H1 (cell line): Measurements from ENCODE around the gene RASAL1. TPM values are rescaled to one million over a fixed set of nuclear protein-coding genes. Genes with fewer than 3 reads are reported as not detected.

Source experiments
- CBX8 ChIP-seq: fragments of 300-800, 300-1000 bp; sonication (generic); IDR thresholded peaks from 2 replicates; pipeline ENCODE4 v1.7.1; 2016; ENCODE audit warnings: low read depth, low read length, borderline replicate concordance
- CHD1 ChIP-seq: IDR thresholded peaks from 2 replicates; pipeline ENCODE4 v1.6.1; 2012; ENCODE audit warnings: low read depth, low read length, improper control_type of control experiment
- EGR1 ChIP-seq: IDR thresholded peaks from 2 replicates; pipeline ENCODE4 v1.6.1; 2011; ENCODE audit warnings: low read depth, low read length, borderline replicate concordance
- GABPA ChIP-seq: IDR thresholded peaks from 2 replicates; pipeline ENCODE4 v1.6.1; 2011; ENCODE audit warnings: mild to moderate bottlenecking, low read length, moderate library complexity, borderline replicate concordance; ENCODE audit not compliant: insufficient read depth
- JUN ChIP-seq: IDR thresholded peaks from 2 replicates; pipeline ENCODE4 v1.6.1; 2011; ENCODE audit warnings: low read depth, mild to moderate bottlenecking, improper control_type of control experiment, low read length
- KDM1A ChIP-seq: fragments of 200-600, 300-600 bp; sonication (generic); IDR thresholded peaks from 2 replicates; pipeline ENCODE4 v1.7.1; 2016; ENCODE audit warnings: mild to moderate bottlenecking, low read length, borderline replicate concordance
- SIX5 ChIP-seq: IDR thresholded peaks from 2 replicates; pipeline ENCODE4 v1.6.1; 2011; ENCODE audit warnings: mild to moderate bottlenecking, low read depth, low read length
- SRF ChIP-seq: IDR thresholded peaks from 2 replicates; pipeline ENCODE4 v1.6.1; 2011; ENCODE audit warnings: mild to moderate bottlenecking, low read depth, low read length, moderate library complexity
- SUZ12 ChIP-seq: fragments of 200-600 bp; sonication (generic); IDR thresholded peaks from 2 replicates; pipeline ENCODE4 v1.6.1; 2012; ENCODE audit warnings: mild to moderate bottlenecking, inconsistent platforms, low read length, moderate library complexity, mixed read lengths
- polyA plus RNA-seq, 7 experiments: library from polyadenylated mRNA; depleted of rRNA in 3 of 7; stranded (reverse) in 5 of 7; unstranded in 2 of 7; fragments of >200 nt in 5 of 7; fragments of 200-250 nt in 2 of 7; gene quantifications; 1 replicate in 5 of 7; 2 replicates in 1 of 7; 4 replicates in 1 of 7; pipeline versions ENCODE4 v1.2.1 to v1.2.3, GENCODE V29; 2011 to 2013; ENCODE audit warnings: missing spikeins in 2 of 7, mixed read lengths in 2 of 7
- total RNA-seq: library from RNA; stranded (reverse); fragmentation: NEBNext Ultra II Directional; extraction: Animal tissue kit (Norgen Biotek cat#: 25700); gene quantifications from 2 replicates; pipeline ENCODE4 v1.2.1, GENCODE V29; 2021
- TF ChIP-seq, protein P1 (sequence below): fragments of 300-600 bp; sonication (generic); IDR thresholded peaks from 2 replicates; pipeline ENCODE4 v1.7.1; 2012; ENCODE audit warnings: low read length, moderate library complexity, mild to moderate bottlenecking, inconsistent platforms; ENCODE audit not compliant: insufficient replicate concordance

The RASAL1 gene
- total and polyA plus RNA-seq, 2 of the 8 experiments (the other 6 are each of a cell fraction or from before 2014, with no cell fraction given) = 3.7 to 5.0 TPM

DNA sequence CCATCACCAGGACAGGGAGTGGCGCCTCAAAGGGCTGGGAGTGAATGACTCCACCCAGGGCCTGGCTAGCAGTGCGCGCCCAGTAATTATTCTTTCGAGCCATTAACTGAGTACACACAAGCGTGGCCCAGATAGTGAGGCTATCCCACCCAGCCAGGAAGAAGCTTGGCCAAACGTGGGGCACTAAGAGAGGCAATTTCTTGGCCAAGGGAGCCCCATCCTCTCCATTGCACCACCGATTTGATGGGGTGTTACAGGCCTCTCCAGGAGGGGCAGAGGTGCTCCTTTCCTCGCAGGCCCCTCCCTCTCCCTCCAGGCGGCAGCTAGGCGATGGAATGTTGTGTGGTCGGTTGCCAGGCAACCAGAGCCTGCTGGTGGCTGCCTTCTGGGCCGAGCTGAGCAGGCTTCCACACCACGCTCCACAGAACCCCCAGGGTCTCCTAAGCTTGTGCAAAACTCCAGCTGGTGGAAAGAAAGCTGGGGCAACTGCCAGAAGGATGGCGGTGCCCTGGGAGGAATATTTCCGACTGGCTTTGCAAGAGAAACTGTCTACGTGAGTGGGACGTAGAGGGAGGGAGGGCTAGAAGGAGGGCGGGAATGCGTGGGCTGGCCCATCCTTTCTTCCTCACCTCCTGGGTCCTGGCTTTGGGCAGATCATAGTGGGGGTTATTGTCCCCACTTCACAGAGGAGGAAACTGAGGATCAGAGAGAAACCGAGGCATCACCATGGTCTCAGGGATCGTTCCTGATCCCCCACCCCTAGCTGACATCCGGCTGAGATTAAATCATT is 14.0 kb upstream of the RASAL1 start, which contains the start of gene CFAP73 (continued):
- TF ChIP-seq, protein P1, sequence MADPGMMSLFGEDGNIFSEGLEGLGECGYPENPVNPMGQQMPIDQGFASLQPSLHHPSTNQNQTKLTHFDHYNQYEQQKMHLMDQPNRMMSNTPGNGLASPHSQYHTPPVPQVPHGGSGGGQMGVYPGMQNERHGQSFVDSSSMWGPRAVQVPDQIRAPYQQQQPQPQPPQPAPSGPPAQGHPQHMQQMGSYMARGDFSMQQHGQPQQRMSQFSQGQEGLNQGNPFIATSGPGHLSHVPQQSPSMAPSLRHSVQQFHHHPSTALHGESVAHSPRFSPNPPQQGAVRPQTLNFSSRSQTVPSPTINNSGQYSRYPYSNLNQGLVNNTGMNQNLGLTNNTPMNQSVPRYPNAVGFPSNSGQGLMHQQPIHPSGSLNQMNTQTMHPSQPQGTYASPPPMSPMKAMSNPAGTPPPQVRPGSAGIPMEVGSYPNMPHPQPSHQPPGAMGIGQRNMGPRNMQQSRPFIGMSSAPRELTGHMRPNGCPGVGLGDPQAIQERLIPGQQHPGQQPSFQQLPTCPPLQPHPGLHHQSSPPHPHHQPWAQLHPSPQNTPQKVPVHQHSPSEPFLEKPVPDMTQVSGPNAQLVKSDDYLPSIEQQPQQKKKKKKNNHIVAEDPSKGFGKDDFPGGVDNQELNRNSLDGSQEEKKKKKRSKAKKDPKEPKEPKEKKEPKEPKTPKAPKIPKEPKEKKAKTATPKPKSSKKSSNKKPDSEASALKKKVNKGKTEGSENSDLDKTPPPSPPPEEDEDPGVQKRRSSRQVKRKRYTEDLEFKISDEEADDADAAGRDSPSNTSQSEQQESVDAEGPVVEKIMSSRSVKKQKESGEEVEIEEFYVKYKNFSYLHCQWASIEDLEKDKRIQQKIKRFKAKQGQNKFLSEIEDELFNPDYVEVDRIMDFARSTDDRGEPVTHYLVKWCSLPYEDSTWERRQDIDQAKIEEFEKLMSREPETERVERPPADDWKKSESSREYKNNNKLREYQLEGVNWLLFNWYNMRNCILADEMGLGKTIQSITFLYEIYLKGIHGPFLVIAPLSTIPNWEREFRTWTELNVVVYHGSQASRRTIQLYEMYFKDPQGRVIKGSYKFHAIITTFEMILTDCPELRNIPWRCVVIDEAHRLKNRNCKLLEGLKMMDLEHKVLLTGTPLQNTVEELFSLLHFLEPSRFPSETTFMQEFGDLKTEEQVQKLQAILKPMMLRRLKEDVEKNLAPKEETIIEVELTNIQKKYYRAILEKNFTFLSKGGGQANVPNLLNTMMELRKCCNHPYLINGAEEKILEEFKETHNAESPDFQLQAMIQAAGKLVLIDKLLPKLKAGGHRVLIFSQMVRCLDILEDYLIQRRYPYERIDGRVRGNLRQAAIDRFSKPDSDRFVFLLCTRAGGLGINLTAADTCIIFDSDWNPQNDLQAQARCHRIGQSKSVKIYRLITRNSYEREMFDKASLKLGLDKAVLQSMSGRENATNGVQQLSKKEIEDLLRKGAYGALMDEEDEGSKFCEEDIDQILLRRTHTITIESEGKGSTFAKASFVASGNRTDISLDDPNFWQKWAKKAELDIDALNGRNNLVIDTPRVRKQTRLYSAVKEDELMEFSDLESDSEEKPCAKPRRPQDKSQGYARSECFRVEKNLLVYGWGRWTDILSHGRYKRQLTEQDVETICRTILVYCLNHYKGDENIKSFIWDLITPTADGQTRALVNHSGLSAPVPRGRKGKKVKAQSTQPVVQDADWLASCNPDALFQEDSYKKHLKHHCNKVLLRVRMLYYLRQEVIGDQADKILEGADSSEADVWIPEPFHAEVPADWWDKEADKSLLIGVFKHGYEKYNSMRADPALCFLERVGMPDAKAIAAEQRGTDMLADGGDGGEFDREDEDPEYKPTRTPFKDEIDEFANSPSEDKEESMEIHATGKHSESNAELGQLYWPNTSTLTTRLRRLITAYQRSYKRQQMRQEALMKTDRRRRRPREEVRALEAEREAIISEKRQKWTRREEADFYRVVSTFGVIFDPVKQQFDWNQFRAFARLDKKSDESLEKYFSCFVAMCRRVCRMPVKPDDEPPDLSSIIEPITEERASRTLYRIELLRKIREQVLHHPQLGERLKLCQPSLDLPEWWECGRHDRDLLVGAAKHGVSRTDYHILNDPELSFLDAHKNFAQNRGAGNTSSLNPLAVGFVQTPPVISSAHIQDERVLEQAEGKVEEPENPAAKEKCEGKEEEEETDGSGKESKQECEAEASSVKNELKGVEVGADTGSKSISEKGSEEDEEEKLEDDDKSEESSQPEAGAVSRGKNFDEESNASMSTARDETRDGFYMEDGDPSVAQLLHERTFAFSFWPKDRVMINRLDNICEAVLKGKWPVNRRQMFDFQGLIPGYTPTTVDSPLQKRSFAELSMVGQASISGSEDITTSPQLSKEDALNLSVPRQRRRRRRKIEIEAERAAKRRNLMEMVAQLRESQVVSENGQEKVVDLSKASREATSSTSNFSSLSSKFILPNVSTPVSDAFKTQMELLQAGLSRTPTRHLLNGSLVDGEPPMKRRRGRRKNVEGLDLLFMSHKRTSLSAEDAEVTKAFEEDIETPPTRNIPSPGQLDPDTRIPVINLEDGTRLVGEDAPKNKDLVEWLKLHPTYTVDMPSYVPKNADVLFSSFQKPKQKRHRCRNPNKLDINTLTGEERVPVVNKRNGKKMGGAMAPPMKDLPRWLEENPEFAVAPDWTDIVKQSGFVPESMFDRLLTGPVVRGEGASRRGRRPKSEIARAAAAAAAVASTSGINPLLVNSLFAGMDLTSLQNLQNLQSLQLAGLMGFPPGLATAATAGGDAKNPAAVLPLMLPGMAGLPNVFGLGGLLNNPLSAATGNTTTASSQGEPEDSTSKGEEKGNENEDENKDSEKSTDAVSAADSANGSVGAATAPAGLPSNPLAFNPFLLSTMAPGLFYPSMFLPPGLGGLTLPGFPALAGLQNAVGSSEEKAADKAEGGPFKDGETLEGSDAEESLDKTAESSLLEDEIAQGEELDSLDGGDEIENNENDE = no peak
- no peak for TF ChIP-seq CHD1
- TF ChIP-seq KDM1A = peak; percentile 72; the same call in 1 of the 2 replicates
- TF ChIP-seq GABPA = no peak
- TF ChIP-seq SIX5 = no peak
- no peak for TF ChIP-seq SRF
- TF ChIP-seq EGR1 = no peak
- TF ChIP-seq CBX8 = no peak
- no peak for TF ChIP-seq JUN
- no peak for TF ChIP-seq SUZ12
